ENCODE data around the gene ZNF829.

DNA sequence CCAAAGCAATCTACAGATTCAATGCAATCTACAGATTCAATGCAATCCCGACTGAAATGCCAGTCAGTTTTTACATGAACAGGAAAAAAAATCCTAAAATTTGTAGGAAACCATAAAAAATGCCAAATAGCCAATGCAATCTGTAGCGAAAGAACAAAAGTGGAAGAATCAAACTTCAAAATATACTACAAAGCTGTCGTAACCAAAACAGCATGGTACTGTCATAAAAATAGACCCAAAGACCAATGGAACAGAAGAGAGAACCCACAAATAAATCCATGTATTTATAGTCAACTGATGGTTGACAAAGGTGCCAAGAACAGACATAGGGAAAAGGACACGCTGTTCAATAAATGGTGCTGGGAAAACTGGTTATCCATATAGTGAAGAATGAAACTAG, 17.7 kb downstream of the ZNF829 start:
- no peak for TF ChIP-seq POLR2AphosphoS5 (IDR thresholded peaks at IDR 0.05)
- no peak for TF ChIP-seq POLR2A (IDR thresholded peaks at IDR 0.05)
